ENCODE results near the gene KRTAP5-2. TPM values are rescaled to one million over a fixed set of nuclear protein-coding genes. Genes with fewer than 3 reads are reported as not detected.

Gene KRTAP5-2
- total and polyA plus RNA-seq, 9 of the 15 experiments (the other 6 are each of a cell fraction or from before 2014, with no cell fraction given) = not detected

DNA sequence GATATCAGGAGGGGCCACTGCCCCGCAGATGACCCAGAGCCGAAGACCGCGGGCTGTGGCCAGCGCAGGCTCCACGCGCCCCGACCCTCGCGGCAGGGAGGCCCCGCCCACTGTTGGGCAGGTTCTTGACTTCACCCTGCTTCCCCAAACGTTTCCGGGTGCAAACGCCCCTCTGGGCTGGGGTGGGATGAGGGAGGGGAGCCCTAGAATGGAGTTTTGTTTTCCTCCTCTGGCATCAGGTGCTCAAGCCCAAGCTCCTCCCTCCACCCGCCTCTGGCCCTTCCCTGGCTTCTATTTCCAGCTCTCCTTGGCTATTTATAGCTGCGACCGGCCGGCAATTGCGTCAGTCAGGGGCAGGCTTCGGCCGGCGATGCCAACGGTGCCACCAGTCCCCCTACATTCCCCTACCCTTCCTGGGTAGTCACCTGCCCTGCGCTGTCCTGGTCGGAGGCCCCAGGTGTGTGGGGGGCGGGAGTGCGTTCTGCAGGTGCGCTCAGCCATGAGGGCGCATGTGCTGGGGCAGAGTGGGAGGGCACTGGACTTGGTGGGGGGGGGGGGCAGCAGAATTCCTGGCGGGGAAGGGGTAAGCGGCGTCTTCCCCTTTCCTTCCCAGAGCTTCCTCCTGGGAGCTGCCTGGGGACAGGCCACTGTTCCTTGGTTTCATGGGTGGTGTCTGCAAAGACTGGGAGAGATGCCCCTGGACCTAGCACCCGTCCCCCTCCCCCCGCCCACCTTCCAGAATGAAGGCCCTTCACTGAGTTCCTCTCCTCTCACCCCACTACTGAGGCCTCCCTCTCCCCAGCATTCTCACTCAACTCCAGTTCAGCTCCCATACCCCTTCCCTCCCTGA is 49.6 kb downstream of the KRTAP5-2 start:
- H3K4me1 ChIP-seq (replicated peaks in 1 of 2; ENCODE audit: control insufficient read depth in 2 of 2, insufficient read depth in 2 of 2, low read length in 2 of 2) = peaks cover 0 to 44% of the 10 kb centered on the region in 2 experiments; a peak in 3 of 5 replicates
- H3K27me3 ChIP-seq (ENCODE audit: control insufficient read depth in 2 of 2, insufficient read depth in 2 of 2, low read length in 2 of 2) = peaks cover 0 to 5% of the 10 kb centered on the region in 2 experiments; a peak in 1 of 5 replicates
- BruUV-seq (replicated peaks) = no TSS peak
- H4K20me1 ChIP-seq (replicated peaks; ENCODE audit: control insufficient read depth, insufficient read depth, low read length) = peaks cover 3% of the 10 kb centered on the region; the same call in 1 of the 2 replicates
- H3K36me3 ChIP-seq (ENCODE audit: control insufficient read depth, insufficient read depth, low read length) = no peaks in the 10 kb centered on the region
- H3K4me3 ChIP-seq = no peak overlapping the region
- no peak overlapping the region for H2AFZ ChIP-seq (ENCODE audit: low read depth, low read length)
- CTCF ChIA-PET (ENCODE audit: low intra/inter-chr PET ratio) = no interaction called here
- POLR2A ChIA-PET = interaction anchor here (0.6 to 1.0 kb wide), 4 partner anchors 26 to 1830 kb away, joined by 3 to 4 read pairs (median 3); no protein-coding TSS in a partner anchor
- no peaks in the 10 kb centered on the region for H3K9me3 ChIP-seq (replicated peaks; ENCODE audit: control insufficient read depth, insufficient read depth, low read depth, low read length)
- no peak overlapping the region for H3K27ac ChIP-seq (ENCODE audit: extremely low read depth, low read depth, low read length)
- in situ Hi-C loops (cut with MboI) (no loop called here), intact Hi-C loops (cut with micrococcal nuclease) (no loop called here)
- DNase-seq (ENCODE audit: extremely low read depth in 1 of 4, low spot score in 3 of 4) (peak in 2 of 4 experiments; percentile 23 to 49), ATAC-seq (peak; percentile 33), FAIRE-seq (no peak)
- H3K4me2 ChIP-seq (ENCODE audit: insufficient read depth, low read length) = no peak overlapping the region; the same call in 1 of the 2 replicates
- H3K9me1 ChIP-seq (ENCODE audit: control insufficient read depth, insufficient read depth, low read length) = no peaks in the 10 kb centered on the region
- H3K79me2 ChIP-seq (ENCODE audit: control insufficient read depth, insufficient read depth, low read length) = no peaks in the 10 kb centered on the region
- WGBS (ENCODE audit: insufficient coverage, low coverage, missing lambda C conversion rate) = 6% methylated on average over 21 of the region's 34 CpGs
- no peak overlapping the region; a peak in 1 of 4 replicates for H3K9ac ChIP-seq (ENCODE audit: insufficient read depth in 1 of 2, low read depth in 2 of 2, low read length in 2 of 2)
- TF ChIP-seq BMI1 (IDR thresholded peaks at IDR 0.05; ENCODE audit: low read length) = no peak
- no peak for TF ChIP-seq ZNF766 (CRISPR knock-in tag; conservative IDR thresholded peaks at IDR 0.05)
- no peak for TF ChIP-seq RUNX1 (IDR thresholded peaks at IDR 0.05; ENCODE audit: low read depth)
- peak; percentile 78 for TF ChIP-seq CEBPG (CRISPR knock-in tag; IDR thresholded peaks at IDR 0.05)
- TF ChIP-seq CEBPG (tag; conservative IDR thresholded peaks at IDR 0.05 in 1 of 2, IDR thresholded peaks at IDR 0.05 in 1 of 2) = peak; percentile 40 to 53; a peak in 3 of 4 replicates
- peak; percentile 24 to 39; a peak in 2 of 4 replicates for TF ChIP-seq NRF1 (conservative IDR thresholded peaks at IDR 0.05 in 1 of 2, IDR thresholded peaks at IDR 0.05 in 1 of 2)
- 0 out of 2 replicates have a peak, but pooled peaks have one; percentile 11 for TF ChIP-seq JUND (IDR thresholded peaks at IDR 0.05; ENCODE audit: borderline replicate concordance, low read depth, low read length)
- TF ChIP-seq JUND (tag; IDR thresholded peaks at IDR 0.05; ENCODE audit: borderline replicate concordance, low read depth, low read length) = no peak
- no peak for TF ChIP-seq ZNF280B (CRISPR knock-in tag; IDR thresholded peaks at IDR 0.05)
- TF ChIP-seq POLR2G (IDR thresholded peaks at IDR 0.05; ENCODE audit: low read depth, low read length) = peak; percentile 53; the same call in 1 of the 2 replicates
- TF ChIP-seq, protein P1, sequence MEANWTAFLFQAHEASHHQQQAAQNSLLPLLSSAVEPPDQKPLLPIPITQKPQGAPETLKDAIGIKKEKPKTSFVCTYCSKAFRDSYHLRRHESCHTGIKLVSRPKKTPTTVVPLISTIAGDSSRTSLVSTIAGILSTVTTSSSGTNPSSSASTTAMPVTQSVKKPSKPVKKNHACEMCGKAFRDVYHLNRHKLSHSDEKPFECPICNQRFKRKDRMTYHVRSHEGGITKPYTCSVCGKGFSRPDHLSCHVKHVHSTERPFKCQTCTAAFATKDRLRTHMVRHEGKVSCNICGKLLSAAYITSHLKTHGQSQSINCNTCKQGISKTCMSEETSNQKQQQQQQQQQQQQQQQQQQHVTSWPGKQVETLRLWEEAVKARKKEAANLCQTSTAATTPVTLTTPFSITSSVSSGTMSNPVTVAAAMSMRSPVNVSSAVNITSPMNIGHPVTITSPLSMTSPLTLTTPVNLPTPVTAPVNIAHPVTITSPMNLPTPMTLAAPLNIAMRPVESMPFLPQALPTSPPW (CRISPR knock-in tag; IDR thresholded peaks at IDR 0.05) = peak; percentile 40; the same call in 1 of the 2 replicates
- peak; percentile 44; the same call in 1 of the 2 replicates for TF ChIP-seq GABPA (tag; conservative IDR thresholded peaks at IDR 0.05; ENCODE audit: low read depth)
- peak; percentile 41; the same call in 1 of the 2 replicates for TF ChIP-seq CEBPB (tag; IDR thresholded peaks at IDR 0.05)
- no peak for TF ChIP-seq NR2C2 (CRISPR knock-in tag; IDR thresholded peaks at IDR 0.05)
- TF ChIP-seq NR2C2 (tag; IDR thresholded peaks at IDR 0.05) = peak; percentile 60; the same call in 1 of the 2 replicates
- TF ChIP-seq MEF2D (tag; conservative IDR thresholded peaks at IDR 0.05; ENCODE audit: low read depth) = peak; percentile 97
- TF ChIP-seq ATF3 (IDR thresholded peaks at IDR 0.05) = peak; percentile 52; the same call in 1 of the 2 replicates
- TF ChIP-seq ATF3 (CRISPR knock-in tag; conservative IDR thresholded peaks at IDR 0.05) = no peak

Data from K562 (cell line).